T-helper 2 cell treated with Interferon-gamma antibody and Interleukin-4, amounts not matched to agents 100 ng/mL and 5 ng/mL, for 36 hours (primary cell): Measurements from ENCODE around the gene RFC2. TPM values are rescaled to one million over a fixed set of nuclear protein-coding genes. Genes with fewer than 3 reads are reported as not detected.

Experiments
- intact Hi-C: fragments of 100-400 bp; cut with micrococcal nuclease; formaldehyde crosslinking; loops from one replicate; pipeline ENCODE4 v1.15.1; 2023
- total RNA-seq: library from RNA; stranded (reverse); gene quantifications from 2 replicates; pipeline ENCODE4 v1.2.3, GENCODE V29; 2022

RFC2 gene
- total RNA-seq = 69.5 and 70.4 TPM in 2 replicates

DNA sequence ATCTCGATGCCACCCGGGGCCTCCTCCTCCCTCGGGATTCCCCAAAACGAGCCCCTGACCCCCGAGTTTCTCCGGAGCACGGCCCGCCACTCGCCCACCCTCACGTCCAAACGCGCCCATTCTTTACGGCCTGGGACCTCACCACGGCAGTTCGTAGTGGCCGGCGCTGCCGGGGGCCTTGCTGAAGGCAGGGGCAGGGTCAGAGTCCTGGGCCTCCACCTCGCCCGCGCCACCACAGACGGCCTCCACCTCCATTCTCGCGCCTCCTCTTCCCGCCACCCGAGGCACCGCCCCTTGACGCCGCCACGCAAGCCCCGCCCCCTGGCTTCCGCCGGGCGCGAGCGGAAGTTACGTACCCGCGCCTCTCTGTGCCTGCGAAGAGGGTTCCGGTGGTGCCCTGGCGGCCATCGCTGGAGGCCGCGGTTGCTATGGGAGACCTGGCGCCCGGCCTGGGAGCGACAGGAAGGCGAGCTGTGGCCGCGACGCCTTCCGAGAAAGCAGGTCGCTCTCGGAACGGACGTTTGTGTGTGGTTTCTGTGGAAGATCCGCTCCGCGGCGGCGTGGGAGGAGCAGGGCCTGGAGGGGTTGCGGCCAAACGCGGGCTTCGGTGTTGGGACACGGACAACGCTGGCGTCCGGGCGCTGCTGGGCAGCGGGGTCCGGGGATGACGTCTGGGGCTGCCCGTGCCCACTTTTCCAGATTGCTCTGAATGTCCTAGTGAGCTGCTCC, at the start of gene RFC2:
TSS of gene RFC2 (minus strand) at position 271 of the 729 bp plus-strand sequence. CDS start at position 255, 16 bp downstream.
- intact Hi-C loops = loop anchor here (1.0 to 2.0 kb wide), 5 partner anchors 35 to 170 kb away; partner anchors contain the start of genes CLIP2, EIF4H and LAT2

DNA sequence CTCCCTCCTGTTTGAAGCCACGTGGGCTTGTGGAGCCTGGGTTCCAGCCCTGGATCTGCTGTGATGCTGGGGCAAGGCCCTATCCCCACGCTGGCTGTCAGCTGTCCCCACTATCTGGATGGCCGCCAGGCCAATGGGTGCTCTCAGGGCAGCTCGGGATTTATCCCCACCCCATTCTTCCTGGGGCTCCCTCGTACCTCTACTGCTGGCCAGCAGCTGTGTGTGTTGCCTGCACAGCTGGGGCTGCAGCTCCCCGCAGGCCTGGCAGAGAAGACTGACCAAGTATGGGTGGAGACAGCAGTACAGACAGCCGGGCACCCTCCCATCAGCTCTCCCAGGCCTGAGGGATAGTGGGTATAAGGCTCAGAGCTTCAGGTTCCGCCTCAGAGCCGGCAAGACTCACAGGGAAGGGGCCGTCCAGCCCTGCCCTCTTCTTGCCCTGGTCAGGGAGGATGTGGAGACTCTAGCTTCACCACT, 48.6 kb upstream of the RFC2 start:
- intact Hi-C loops = no loop called here

DNA sequence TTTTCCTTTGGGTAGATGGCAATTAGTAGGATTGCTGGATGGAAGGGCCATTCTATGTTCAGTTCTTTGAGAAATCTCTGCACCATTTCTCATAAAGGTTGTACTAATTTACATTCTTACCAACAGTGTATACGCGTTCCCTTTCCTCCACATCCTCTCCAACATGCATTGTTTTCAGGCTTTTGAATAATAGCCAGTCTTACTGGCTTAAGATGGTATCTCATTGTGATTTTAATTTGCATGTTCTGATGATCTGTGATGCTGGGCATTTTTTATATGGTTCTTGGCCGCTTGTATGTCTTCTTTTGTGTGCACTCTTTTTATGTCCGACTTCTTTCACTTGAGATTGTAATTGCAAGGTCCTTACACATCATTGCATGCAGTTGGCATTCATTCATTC, 46.7 kb upstream of the RFC2 start:
- intact Hi-C loops = no loop called here

DNA sequence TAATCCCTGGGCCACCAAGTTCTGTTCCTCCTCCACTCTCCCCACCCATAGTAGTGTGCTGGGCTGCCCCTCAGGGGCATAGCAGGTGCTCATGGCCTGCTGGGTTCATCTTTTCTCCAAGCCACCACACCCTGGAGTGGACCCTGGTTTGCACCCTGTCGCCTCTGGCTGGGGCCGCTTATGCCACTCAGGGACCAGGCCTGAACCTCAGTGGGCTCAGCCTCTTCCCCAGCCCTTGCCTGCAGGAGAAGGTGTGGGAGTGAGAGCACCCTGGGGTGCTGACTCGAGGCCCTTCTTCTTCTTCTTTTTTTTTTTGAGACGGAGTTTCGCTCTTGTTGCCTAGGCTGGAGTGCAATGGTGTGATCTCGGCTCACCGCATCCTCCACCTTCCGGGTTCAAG, 45.2 kb upstream of the RFC2 start:
- intact Hi-C loops = no loop called here

DNA sequence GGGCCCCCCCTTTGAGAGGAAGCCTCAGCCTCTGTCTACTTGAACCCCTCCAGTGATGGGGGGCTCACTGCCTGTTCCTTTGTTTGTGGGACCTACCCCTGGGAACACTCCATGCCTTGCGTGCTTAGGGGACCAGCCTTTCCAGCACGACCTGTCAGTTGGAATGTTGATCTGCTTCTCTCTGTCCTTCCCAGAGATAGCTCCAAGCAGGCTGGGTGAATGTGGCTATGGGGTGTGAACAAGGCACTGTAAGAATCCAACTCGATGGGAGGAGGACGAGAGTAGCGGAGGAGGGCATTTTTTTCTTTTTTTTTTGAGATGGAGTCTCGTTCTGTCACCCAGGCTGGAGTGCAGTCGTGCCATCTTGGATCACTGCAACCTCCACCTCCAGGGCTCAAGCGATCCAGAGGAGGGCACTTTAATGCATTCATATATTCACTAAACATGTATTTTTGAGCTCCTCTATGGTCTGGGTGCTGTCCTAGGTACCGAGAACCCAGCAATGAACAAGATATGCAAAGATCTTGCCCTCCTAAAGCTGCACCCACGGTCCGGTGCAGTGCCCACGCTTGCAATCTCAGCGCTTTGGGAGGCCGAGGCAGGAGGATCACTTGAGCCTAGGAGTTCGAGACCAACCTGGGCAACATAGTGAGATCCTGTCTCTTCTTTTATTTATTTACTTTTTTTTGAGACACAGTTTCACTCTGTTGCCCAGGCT, 43.5 kb upstream of the RFC2 start:
- intact Hi-C loops = no loop called here

DNA sequence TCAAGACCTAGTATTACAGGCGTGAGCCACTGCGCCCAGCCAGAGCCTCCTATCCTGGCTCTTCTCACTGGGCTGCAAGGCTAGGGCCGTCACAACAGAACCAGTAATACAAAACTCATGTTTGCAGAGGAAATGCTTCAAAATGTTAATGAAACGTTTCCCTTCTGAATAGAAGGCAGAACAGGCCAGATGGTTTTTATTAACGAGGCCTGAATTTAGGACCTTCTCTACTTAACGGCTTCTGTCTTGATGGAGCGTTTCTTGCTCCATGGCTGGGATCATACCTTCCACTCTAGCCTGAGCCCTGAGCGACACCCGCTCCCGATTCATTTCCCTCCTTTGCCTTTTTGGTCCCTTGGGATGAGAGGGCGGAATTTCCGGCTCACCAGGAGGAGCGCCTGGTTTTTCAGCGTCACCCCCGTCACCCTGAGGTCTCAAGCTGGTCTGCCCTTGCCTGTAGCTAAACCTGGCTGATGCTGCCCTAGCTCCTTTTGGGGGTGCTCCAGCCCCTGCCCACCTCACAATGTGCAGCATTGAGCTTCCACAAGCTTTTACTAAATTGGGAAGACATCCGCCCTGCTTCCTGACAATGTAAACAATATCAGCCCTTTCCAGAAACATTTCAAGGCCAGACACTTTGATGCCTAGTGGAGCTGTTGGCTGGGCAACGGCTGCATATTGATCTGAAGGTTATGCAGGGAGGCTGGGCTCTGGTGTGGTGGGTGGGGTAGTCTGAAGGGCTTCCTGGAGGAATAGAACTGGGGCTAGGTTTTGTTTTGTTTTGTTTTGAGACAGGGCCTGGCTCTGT, 40.2 kb upstream of the RFC2 start:
- intact Hi-C loops = no loop called here

DNA sequence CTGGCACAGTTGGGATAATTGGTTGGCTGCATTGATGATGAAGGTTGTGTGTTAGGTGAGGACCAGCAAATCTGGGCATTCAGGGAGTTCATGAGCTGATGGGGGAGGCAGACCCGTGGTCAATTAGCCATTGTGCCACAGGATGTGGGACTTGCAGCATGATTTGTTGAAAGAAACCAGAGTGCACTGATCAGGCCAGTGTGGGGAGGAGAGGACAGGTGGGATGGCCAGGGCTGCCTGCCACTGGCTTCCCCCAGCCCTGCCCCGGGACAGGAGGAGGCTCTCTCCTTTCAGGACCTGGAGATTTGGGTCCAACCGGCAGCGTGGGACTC, 39.3 kb upstream of the RFC2 start:
- intact Hi-C loops = no loop called here

DNA sequence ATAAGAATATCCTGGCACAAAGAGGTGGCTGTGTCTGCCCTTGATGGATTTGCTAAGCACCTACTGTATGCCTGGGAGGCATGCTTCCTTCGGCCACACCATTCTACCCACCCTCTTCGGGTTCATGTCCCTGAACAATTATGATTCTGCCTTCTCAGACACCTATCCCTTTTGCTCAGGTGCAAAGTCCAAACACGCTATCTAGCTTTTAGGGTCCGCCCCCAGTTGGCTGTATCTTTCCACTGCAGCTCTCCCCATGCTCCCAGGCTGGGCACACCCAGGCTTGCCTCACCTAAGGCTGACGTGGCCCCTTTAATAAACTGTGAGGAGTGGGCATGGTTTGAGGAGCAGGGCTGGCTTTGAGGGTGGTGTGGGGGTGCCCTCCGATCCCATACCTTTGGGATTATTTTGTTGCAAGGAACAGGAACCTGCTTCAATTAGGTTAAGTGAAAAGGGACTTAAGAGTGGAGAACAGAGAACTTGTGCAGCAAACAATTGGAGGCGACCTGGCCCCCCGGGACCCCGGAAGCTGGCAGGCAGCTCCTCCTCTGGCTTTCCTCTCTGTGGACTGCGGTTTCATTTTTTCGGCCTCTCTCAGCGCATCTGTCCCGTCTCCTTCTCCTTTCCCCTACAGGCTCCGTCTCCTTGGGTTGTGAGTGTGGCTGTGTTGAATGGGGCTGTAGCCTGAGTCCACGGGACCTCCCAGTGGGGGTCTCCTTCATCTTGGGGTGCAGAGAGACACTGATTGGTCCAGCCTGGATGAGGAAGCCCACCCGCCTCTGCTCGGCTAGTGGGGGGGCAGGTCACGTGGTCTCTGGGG, 38.8 kb upstream of the RFC2 start:
- intact Hi-C loops = no loop called here

DNA sequence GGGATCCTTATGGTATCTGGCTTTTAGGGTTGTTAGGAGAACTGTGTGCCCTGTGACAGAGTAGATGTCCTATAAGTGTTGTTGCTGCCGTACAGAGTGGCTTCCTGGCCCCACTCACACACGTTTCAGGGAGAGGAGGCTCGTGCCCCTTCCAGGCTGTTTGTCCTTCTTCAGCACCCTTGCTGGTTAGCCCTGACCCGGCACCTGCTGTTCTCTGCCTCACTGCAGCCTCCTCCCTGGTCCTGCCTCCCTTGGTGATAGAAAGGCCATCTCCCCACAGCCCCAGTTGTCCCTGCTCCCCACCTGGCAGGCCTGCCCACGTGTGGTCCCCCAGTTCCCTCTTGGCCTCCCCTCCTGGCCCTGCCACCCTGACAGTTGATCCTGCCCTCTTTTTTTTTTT, 37.3 kb upstream of the RFC2 start:
- intact Hi-C loops = no loop called here

DNA sequence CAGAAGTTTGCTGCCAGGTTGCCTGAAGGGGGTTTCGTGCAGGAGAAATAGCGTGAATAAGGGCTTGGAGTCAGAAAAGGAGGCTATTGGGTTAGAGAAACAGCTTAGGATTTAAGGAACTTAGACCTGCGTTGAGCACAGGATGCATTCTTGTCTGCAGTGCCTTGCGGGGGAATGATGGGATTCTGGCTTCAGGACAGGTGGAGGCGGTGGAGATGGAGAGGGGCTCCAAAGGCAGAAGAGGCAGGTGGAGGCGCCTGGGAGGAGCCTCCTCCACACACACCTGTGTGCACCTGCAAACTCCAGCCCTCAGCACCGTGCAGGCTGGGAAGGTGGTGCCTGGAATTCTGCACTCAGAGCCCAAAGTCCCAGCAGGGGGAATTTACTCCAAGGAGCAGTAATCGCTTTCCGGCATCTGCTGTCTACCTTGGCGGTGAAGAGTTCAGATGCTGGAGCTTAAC, 36.8 kb upstream of the RFC2 start:
- intact Hi-C loops = no loop called here

DNA sequence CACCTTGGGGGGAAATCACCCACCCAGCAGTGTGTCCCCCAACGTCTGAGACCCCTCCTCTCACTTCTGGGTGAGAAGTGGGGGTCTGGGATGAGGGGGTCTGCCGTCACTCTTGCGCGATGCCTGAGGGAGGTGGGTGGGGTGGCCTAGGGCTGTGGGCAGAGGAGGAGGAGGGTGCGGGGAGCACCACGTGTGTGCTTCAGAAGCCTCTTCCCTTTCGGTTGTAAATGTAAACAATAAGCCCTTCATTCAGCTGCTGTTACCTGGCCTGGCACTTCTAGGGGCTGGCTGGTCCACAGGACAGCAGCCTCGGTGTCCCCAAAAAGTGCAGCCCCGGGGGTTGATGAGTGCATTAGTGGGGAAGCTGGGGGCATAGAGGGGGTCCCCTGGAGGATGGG, 36.4 kb upstream of the RFC2 start:
- intact Hi-C loops = no loop called here

DNA sequence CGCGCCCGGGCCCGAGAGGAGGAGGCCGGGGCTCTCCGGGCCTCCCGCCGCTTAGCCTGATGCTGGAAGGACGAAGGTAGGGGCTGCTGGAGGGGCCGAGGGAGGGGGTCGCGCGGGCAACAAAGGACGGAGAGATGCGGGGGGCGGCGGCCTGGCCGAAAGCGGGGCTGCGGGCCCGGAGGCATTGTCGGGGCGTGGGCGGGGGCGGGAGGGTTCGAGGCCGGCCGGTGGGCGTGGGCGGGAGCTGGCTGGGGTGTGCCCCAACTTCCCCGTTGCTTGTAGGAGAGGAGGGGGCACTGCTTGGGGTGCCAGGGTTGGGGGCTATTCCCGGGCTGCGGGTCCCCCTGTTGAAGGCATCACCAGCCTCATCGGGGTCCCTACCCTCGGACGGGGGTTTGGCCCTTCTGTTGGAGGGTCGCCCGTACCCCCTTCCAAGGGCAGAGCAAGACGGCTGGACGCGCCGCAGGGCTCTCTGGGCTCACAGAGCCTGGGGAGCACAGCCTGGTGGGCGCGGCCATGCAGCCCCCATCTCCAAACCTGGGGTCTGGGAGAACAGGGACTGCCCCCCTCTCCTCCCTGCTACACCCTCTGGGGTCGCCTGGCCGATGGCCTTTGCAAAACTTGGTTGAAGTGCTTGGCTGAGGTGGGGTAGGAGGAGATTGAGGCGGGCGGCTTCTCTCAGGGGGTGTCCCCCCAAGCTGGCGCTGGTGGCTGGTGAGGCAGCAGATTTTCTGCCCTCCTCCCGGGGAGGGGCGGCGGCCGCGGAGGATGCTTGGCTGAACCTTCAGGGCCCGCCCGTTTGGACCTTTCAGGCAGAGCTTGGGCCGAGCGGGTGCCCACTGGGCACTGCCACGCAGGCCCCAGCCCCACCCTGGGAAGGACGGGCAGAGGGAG, 35.7 kb upstream of the RFC2 start:
- intact Hi-C loops = loop anchor here (1.0 to 5.0 kb wide), 3 partner anchors 21 to 83 kb away; partner anchors contain the start of gene RFC2

DNA sequence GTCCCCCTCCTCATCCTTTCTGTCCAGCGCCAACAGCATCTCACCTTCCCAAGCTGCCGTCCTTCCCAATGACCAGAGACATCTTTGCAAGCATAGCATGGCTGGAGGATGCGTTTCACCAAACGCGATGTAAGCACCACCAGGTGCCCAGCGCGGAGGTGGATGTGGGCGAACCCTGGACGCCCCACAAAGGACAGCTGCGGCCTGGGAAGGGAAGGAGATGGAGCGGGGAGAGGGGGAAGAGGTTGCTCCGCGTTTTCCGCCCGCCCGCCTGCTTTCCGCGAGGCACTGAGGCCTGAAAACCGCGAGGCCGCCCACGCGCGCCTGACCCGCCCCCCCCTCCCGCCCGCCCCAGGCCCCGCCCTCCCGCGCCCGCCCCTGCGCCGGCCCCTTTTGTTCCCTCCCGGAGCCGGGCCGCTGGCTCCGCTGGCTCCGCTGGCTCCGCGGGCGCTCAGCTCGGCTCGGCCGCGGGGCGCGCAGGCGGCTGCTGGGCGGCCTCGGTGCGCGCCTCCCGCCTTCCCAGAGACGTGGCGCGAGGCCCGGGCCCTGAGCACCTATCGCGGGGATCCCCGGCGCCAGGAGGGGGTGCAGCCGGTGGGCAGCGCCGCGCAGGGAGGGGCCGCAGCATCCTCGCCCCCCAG, 34.9 kb upstream of the RFC2 start, which contains the start of gene CLIP2:
TSS of gene CLIP2 (plus strand) at position 390 of the 641 bp plus-strand sequence. CDS start 28,140 bp downstream, outside the sequence.
- intact Hi-C loops = loop anchor here (1.0 to 5.0 kb wide), 3 partner anchors 20 to 82 kb away; partner anchors contain the start of gene RFC2

DNA sequence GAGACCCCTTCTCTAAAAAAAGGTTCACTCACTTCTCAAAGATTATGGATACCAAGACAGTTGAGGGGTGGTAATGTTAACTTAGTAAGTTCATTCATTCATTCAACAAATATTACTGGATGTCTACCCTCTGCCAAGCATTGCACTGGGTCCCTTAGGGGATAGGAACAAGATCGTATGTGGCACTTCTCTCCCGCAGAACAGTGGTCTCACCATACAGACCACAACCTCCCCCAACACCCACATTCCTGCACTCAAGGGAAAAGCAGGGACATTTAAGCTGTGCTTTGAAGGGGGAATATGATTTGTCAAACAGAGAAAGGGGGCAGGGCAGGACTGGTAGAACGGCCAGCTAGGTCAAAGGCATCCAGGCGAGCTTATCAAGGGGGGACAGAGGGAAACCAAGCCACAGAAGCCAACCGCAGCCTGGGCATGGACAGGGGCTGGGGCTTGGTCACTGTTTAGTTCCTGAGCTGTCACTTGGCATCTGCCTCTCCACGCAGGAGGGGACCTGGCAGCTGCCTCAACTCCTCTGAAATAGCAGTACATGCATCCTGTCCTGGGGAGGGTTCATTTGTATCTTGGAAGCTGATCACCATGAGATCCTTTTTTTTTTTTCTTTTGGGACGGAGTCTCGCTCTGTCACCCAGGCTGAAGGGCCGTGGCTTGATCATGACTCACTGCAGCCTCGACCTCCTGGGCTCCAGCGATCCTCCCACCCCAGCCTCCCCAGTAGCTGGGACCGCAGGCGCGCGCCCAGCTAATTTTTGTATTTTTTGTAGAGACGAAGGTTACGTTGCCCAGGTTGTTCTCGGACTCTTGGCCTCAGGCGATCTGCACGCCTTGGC, 34.1 kb upstream of the RFC2 start:
- intact Hi-C loops = loop anchor here (5.0 kb wide), 1 partner anchor 81 kb away; no protein-coding TSS in a partner anchor

DNA sequence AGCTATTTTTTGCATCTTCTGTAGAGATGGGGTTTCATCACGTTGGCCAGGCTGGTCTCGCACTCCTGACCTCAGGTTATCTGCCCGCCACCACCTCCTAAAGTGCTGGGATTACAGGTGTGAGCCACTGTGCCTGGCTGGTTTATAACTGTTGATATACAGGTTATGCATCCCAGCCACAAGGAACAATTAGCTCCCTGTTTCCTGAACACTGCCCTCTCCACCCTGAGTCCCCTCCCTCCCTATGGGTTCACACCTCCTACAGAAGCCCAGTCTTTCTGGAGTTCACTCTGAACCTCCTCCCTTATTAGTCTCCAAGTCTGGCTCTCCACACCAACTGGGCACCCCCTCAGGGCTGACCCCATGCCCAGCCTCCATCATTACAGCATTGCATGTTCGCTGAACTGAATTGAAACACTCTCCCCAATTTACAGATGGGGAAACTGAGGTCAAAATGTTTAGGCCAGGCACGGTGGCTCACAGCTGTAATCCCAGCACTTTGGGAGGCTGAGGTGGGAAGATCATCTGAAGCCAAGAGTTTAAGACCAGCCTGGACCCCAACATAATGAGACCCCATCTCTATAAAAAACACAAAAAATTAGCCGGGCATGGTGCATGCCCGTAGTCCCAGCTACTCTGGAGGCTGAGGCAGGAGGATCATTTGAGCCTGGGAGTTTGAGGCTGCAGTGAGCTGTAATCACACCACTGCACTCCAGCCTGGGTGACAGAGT, 33.3 kb upstream of the RFC2 start:
- intact Hi-C loops = loop anchor here (5.0 kb wide), 1 partner anchor 80 kb away; no protein-coding TSS in a partner anchor

DNA sequence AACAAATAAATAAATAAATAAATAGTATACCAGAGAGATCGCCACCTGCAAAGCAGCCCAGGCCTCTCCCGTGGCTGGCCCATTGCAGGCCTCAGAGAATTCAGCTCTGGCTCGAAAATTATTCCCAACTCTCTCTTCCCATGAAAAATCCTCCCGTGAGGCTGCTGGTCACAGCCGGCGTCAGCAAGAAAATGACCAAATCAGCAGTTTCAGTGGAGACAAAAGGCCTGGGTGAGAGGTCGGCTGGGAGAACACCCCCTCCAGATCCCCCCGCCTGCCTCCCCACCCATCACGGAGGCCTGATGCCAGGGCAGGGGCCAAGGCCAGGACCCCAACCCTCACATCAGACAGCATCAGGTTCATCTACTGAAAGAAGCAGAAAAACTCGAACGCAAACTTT, 31.9 kb upstream of the RFC2 start:
- intact Hi-C loops = loop anchor here (5.0 kb wide), 1 partner anchor 79 kb away; no protein-coding TSS in a partner anchor

DNA sequence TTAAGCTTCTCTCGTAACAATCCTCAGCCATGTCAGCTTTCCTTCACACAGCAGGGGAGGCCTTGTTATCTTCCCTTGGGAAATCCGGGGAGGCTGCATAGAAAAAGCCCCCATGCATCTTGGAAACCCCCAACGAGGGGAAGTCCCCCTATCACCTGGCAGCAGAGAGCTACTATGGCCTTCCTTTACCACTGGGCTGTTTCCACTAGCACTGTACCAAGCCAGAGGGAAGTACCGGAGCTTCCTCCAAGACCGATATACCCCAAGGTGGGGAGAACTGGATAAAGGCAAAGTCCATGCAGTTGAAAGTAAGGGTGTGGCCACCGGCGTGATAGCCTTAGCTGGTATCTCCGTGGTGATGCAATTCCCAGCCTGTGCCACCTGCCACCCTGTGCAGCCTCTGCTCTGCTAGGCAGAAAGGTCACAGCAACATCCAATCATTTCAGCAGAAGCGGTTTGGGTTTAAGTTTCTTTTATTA, 30.6 kb upstream of the RFC2 start:
- intact Hi-C loops = loop anchor here (5.0 kb wide), 1 partner anchor 78 kb away; no protein-coding TSS in a partner anchor
